HG03108 (cell line): ENCODE measurements around the gene CDHR4.
"Not testable (repeated sequence)": the region's sequence is repeated elsewhere in the genome, so short reads cannot be mapped to it uniquely, and the experiment has no call there.

ENCODE experiments used
- ATAC-seq: cut with Tn5 transposase; IDR thresholded peaks from one replicate; pipeline ENCODE4 v1.9.1; 2021; ENCODE audit warnings: moderate library complexity; ENCODE audit not compliant: unreplicated experiment

CDHR4 gene

GRCh38 chr3:49803465-49804140, 3.9 kb upstream of the CDHR4 start:
- ATAC-seq: peak; percentile 5

- ATAC-seq: peak; percentile 47
These were observed 3.2 kb upstream of the CDHR4 start, which contains the start of gene INKA1 for GRCh38 chr3:49802719-49803464. Gene INKA1, plus strand, starts transcription at chr3:49803261. Its CDS starts 132 bp downstream, at chr3:49803393.

- ATAC-seq: no peak
These were observed 1.5 kb upstream of the CDHR4 start for GRCh38 chr3:49801160-49801559.

DNA sequence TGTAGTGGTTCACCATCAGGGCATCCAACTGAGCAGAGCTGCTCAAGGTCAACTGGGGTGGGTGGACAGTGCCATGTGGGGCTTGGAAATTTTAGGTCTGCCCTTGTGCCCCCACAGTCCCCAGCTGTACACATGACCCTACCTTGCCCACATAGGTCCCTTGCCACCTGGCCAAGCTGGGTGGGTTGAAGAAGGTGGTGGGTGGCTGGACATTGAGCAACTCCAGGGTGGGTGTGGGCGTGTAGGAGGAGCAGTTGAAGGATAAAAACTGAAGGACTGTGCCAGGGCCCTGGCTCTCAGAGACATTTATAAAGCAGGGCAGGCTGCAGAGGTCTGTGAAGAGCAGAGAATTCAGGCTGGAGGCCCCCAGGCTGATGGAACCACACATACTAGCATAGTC, 568 bp downstream of the CDHR4 start:
- ATAC-seq: no peak

DNA sequence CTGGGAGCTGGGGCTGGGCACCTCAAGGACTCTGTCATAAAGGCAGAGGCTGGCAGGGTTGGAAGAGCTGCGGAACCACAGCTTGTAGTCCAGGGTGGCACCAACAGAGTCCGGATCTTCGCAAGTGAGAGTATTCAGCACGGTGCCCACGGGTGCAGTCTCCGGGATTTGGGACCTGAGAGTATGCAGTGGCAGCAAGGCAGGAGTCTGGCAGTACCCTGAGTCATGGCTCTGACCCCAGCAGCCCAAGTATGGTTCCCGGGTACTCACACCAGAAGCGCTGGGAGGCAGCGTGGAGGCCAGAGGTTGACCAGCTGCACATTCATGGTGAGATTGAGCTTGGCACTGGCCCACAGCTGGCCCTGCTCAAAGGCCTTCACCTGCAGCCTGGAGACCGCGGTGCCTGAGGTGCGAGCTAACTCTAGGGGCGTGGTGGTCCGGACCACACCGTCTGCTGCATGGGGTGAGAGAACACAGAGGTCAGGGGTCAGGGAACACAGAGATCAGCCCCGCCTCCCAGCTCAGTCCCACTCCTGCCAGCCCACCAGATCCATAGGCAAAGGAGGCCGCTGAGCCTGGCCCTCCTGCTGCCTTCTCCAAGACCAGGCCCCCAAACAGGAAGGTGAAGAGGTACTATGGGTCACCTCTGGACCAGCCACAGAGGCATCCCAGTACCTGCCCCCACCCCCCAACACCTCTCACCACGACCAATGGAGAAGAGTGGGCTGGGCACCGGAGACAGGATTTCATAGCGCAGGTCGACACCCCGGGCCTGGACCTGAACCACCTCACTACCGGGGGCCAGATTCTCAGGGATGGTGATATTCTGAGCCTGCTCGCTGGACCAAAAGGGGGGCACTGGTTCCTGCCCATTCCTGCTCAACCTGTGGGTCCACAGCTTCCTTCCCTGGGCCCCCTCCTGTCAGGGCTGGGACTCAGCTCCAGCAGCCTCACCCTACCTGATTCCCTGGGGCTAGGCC, 4.5 kb downstream of the CDHR4 start:
- no peak for ATAC-seq

- ATAC-seq: no peak
These were observed 5.2 kb downstream of the CDHR4 start for GRCh38 chr3:49794431-49794830.

DNA sequence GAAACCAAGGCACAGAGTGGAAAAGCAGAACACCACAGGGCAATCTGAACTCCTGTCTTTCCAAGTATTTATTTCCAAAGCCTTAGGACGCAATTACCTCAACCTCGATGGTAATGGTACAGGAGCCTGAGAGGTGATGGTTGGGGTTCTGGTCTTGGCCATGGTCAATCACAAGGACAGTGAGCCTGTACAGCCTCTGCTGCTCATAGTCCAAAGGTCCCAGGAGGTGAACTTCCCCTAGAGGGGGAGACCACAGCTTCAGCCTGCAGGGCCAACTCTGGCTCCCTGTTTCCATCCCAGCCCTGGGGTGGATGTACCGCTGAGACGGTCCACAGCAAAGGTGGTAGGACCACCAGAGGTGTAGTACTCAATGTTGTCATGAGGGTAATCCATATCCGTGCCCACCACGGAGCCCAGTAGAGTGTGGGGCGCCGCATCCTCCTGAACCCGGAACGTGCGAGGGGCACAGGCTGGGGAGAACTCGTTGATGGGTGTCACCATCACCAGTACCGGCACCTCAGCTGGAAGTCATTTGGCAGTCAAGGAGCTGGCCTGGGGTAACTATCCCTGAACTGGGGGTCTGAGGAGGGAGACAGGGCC, 6.1 kb downstream of the CDHR4 start:
- ATAC-seq: no peak

DNA sequence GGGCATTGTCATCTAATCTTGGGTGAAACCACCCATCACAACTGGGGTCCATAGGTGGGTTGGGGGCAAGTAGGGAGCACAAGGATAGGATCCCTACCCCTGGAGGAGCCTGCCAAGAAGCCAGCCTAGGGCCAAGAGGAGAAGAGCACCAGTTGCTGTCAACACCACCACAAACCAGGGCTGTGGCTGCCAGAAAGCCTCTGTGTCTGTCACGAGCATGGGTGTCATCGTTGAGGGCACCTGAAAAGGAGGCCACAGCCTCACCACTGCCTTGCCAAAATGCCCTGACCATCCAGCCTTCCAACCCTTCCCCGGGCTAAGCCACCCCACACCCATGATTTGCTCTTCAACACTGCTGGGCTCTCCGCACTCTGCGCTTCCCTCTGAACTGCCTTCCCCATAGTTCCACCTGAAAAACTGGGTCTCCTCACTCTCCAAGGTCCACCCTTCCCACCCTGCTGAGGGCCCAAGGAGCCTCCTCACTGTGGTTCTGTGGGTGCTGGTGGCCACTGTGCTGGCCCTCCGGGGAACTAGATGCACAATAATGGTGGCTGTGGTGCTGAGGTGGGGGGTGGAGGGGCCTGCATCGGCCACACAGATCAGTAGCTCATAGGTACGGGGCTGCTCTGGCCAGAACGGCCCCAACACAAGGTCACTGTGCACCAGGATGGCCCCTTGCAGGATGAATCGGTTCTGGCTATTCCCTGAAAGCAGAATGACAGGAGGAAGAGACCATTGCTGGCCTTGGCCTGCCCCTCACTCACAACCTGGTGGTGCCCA, 7.1 kb downstream of the CDHR4 start:
- ATAC-seq: no peak

DNA sequence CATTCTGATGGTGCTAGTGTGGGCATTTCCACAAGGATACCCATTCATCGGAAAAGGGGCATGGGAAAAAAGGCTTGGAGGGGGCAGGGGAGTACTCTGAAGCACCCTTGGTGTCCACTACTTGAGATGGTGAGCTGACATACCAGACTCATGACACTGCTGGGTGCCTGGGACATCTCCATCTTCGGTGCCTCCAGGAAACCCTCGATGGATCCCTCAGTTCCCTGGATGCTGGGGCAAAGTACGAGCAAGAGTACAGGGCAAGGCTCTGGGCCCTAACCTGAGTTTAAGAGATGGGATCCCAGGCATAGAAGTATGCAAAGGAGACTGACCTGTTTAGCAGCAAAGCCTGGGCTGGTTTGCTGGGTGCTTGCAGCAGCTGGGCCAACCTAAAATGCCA, 8.1 kb downstream of the CDHR4 start:
- ATAC-seq: no peak

GRCh38 chr3:49790626-49791411, 8.9 kb downstream of the CDHR4 start:
- ATAC-seq: no peak

DNA sequence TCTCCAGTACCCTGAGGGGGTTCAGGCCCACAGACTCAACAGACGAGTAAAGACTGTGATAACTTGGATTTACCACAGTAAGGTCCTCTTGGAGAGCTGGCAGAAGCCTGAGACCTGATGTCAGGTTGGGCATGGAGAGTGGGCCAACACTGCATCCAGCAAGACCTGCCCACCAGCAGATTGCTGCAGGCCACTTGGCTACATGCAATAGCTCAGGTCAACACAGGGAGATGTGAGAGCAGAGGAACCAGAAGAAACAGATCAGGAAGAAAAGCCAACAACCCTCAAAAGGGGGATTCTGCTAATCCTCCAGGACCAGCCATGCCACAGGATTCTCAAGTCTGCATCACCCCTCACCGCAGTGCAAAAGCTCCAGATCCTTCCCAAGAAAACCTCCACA, 11.6 kb downstream of the CDHR4 start:
- ATAC-seq: no peak

DNA sequence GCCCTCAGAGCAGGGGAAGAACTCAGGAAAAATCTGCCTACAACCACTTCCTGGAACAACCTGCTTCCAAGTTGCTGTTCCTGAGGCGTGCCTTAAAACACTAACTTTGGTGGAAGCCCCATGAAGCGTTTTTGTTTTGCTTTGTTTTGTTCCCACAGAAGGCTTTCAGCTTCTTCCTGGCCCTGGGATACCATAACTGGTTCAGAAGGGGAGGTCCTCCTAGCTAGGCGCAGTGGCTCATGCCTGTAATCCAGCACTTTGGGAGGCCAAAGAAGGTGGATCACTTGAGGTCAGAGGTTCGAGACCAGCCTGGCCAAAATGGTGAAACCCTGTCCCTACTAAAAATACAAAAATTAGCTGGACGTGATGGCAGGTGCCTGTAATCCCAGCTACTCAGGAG, 12.1 kb downstream of the CDHR4 start:
- ATAC-seq: no peak

DNA sequence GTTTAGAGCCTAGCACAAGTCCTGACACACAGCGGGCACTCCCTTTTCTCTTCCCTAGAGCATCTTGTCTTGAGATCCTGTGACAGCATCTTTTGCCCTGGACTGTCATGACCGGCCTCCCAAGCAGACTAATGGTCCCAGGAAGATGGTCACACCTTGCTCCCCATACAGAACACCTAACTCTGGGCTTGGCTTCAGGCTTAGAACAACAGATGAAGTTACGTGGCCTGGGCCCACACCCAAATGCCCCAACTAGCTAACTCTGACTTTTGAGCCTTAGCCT, 12.6 kb downstream of the CDHR4 start:
- ATAC-seq: no peak

- peak; percentile 97 for ATAC-seq
These were observed 13.1 kb downstream of the CDHR4 start, which contains the start of gene IP6K1 for GRCh38 chr3:49786357-49787181. Gene IP6K1, minus strand, starts transcription at chr3:49786542. Its CDS starts 38,502 bp downstream, at chr3:49748040.

DNA sequence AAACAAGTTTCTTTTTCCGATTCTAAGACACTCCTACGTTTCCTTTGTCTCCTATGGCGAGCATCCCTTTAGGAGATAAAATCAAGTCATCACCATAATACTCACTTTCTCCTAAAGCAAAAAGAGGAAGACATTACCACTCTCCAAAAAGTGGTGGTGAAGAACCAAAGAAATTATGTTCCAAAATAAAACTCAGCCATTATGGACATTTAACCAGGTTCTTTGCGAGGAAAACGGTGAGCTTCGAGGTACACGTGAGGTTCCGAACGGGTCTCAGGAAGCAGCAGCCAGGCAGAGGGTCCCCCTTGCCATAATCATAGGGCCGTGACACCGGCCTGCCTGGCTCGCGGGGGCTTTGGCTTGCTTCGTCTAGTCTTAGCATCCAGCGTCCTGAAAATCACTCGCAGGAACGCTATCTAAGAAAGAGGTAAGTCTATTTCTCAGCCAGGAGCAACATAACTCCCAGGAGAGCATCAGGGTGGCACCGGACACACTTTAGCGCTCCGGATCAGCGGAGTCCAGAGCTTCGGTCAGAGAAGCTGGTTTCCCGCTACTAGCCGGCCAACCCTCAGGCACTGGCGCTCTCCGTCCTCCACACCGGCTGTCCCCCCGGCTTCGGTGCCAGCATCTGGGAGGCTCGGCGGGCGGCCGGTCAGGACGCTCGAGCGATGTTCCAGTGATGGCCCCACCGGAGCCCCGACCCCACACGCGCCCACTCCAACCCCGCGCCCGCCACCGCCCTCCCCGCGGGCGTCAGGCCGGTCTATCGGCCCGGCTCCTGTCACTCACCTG, 13.9 kb downstream of the CDHR4 start:
- ATAC-seq: peak; percentile 38

GRCh38 chr3:49782277-49782676, 17.4 kb downstream of the CDHR4 start:
- not testable (repeated sequence) for ATAC-seq

- no peak for ATAC-seq
These were observed 18.1 kb downstream of the CDHR4 start for GRCh38 chr3:49781415-49782199.
